Measurements from ENCODE around the gene C15orf40.

C15orf40 gene

GRCh38 chr15:82978438-82978837, 33.0 kb downstream of the C15orf40 start:
- no peak overlapping the region for H2BK5ac ChIP-seq (ENCODE audit: low read depth, low read length, poor library complexity, severe bottlenecking)
- no peak overlapping the region for H2BK15ac ChIP-seq (ENCODE audit: low read depth, poor library complexity, severe bottlenecking)
- no peak overlapping the region for H2AK5ac ChIP-seq (ENCODE audit: low read length, severe bottlenecking)
- H3K27ac ChIP-seq (ENCODE audit: low read length, poor library complexity, severe bottlenecking) = no peak overlapping the region
- H3K79me1 ChIP-seq (replicated peaks; ENCODE audit: low read length, poor library complexity, severe bottlenecking) = no peaks in the 10 kb centered on the region
- H3K9ac ChIP-seq (ENCODE audit: low read length) = no peak overlapping the region
- H2BK120ac ChIP-seq (ENCODE audit: low read depth, low read length) = no peak overlapping the region
- no peak overlapping the region for H3K4me3 ChIP-seq (ENCODE audit: insufficient read depth in 1 of 2, low read depth in 1 of 2, low read length in 2 of 2)
- no peak overlapping the region for H3K23ac ChIP-seq (ENCODE audit: low read length in 2 of 2)
- H3K4me2 ChIP-seq (ENCODE audit: low read length, poor library complexity, severe bottlenecking) = no peak overlapping the region
- no peaks in the 10 kb centered on the region for H3K27me3 ChIP-seq (ENCODE audit: control insufficient read depth in 1 of 2, insufficient read depth in 1 of 2, low read length in 2 of 2)
- H3K4me1 ChIP-seq (ENCODE audit: control insufficient read depth, insufficient read depth, low read depth, low read length) = no peaks in the 10 kb centered on the region
- H3K36me3 ChIP-seq (ENCODE audit: control insufficient read depth in 1 of 2, insufficient read depth in 2 of 2, low read depth in 1 of 2, low read length in 2 of 2) = no peaks in the 10 kb centered on the region
- H3K9me3 ChIP-seq (ENCODE audit: control insufficient read depth, low read length) = no peaks in the 10 kb centered on the region
- WGBS = 94% methylated on average over 5 of the region's 5 CpGs
- no peak overlapping the region for H2BK12ac ChIP-seq (ENCODE audit: low read length in 2 of 2)
- H2AFZ ChIP-seq (ENCODE audit: low read depth, low read length) = no peak overlapping the region
- no peak overlapping the region for H3K4ac ChIP-seq (ENCODE audit: low read depth in 1 of 2, low read length in 2 of 2)
- no peak overlapping the region for H3K18ac ChIP-seq (ENCODE audit: low read depth in 1 of 2, low read length in 2 of 2)
- no peak overlapping the region for H3K14ac ChIP-seq (ENCODE audit: low read length in 2 of 2)
- DNase-seq = no peak
- H4K8ac ChIP-seq (ENCODE audit: low read length) = no peak overlapping the region
- H4K91ac ChIP-seq (ENCODE audit: low read length) = no peak overlapping the region

GRCh38 chr15:82977076-82977475, 34.4 kb downstream of the C15orf40 start:
- no peak overlapping the region for H3K18ac ChIP-seq (ENCODE audit: low read depth in 1 of 2, low read length in 2 of 2)
- H2BK15ac ChIP-seq (ENCODE audit: low read depth, poor library complexity, severe bottlenecking) = no peak overlapping the region
- H3K4me1 ChIP-seq (ENCODE audit: control insufficient read depth, insufficient read depth, low read depth, low read length) = no peaks in the 10 kb centered on the region
- H3K23ac ChIP-seq (ENCODE audit: low read length in 2 of 2) = no peak overlapping the region
- H3K79me1 ChIP-seq (replicated peaks; ENCODE audit: low read length, poor library complexity, severe bottlenecking) = peaks cover 6% of the 10 kb centered on the region
- H2AK5ac ChIP-seq (ENCODE audit: low read length, severe bottlenecking) = no peak overlapping the region
- no peak overlapping the region for H3K14ac ChIP-seq (ENCODE audit: low read length in 2 of 2)
- H2BK12ac ChIP-seq (ENCODE audit: low read length in 2 of 2) = no peak overlapping the region
- no peaks in the 10 kb centered on the region for H3K27me3 ChIP-seq (ENCODE audit: control insufficient read depth in 1 of 2, insufficient read depth in 1 of 2, low read length in 2 of 2)
- H3K4me3 ChIP-seq (ENCODE audit: insufficient read depth in 1 of 2, low read depth in 1 of 2, low read length in 2 of 2) = no peak overlapping the region
- no peak for DNase-seq
- H2BK5ac ChIP-seq (ENCODE audit: low read depth, low read length, poor library complexity, severe bottlenecking) = no peak overlapping the region
- WGBS = 100% methylated on average over 1 of the region's 1 CpG
- H3K4me2 ChIP-seq (ENCODE audit: low read length, poor library complexity, severe bottlenecking) = no peak overlapping the region
- H3K27ac ChIP-seq (ENCODE audit: low read length, poor library complexity, severe bottlenecking) = no peak overlapping the region
- H3K9me3 ChIP-seq (ENCODE audit: control insufficient read depth, low read length) = no peaks in the 10 kb centered on the region
- H4K91ac ChIP-seq (ENCODE audit: low read length) = no peak overlapping the region
- no peak overlapping the region for H2BK120ac ChIP-seq (ENCODE audit: low read depth, low read length)
- no peak overlapping the region for H2AFZ ChIP-seq (ENCODE audit: low read depth, low read length)
- H3K36me3 ChIP-seq (ENCODE audit: control insufficient read depth in 1 of 2, insufficient read depth in 2 of 2, low read depth in 1 of 2, low read length in 2 of 2) = no peaks in the 10 kb centered on the region
- H4K8ac ChIP-seq (ENCODE audit: low read length) = no peak overlapping the region
- H3K4ac ChIP-seq (ENCODE audit: low read depth in 1 of 2, low read length in 2 of 2) = no peak overlapping the region
- no peak overlapping the region for H3K9ac ChIP-seq (ENCODE audit: low read length)

GRCh38 chr15:82972990-82973389, 38.4 kb downstream of the C15orf40 start:
- Histone ChIP-seq H4K8ac (ENCODE audit: low read length) (no peak overlapping the region), H2AK5ac (ENCODE audit: low read length, severe bottlenecking) (no peak overlapping the region), H2BK15ac (ENCODE audit: low read depth, poor library complexity, severe bottlenecking) (no peak overlapping the region), H3K27me3 (ENCODE audit: control insufficient read depth in 1 of 2, insufficient read depth in 1 of 2, low read length in 2 of 2) (no peaks in the 10 kb centered on the region), H2BK120ac (ENCODE audit: low read depth, low read length) (no peak overlapping the region), H2BK12ac (ENCODE audit: low read length in 2 of 2) (no peak overlapping the region), H3K4me2 (ENCODE audit: low read length, poor library complexity, severe bottlenecking) (no peak overlapping the region), H3K36me3 (ENCODE audit: control insufficient read depth in 1 of 2, insufficient read depth in 2 of 2, low read depth in 1 of 2, low read length in 2 of 2) (no peaks in the 10 kb centered on the region), H2AFZ (ENCODE audit: low read depth, low read length) (no peak overlapping the region), H3K9ac (ENCODE audit: low read length) (no peak overlapping the region), H3K79me1 (replicated peaks; ENCODE audit: low read length, poor library complexity, severe bottlenecking) (peaks cover 6% of the 10 kb centered on the region), H3K4me1 (ENCODE audit: control insufficient read depth, insufficient read depth, low read depth, low read length) (no peaks in the 10 kb centered on the region), H2BK5ac (ENCODE audit: low read depth, low read length, poor library complexity, severe bottlenecking) (no peak overlapping the region), H3K4me3 (ENCODE audit: insufficient read depth in 1 of 2, low read depth in 1 of 2, low read length in 2 of 2) (no peak overlapping the region), H3K18ac (ENCODE audit: low read depth in 1 of 2, low read length in 2 of 2) (no peak overlapping the region), H3K23ac (ENCODE audit: low read length in 2 of 2) (no peak overlapping the region), H3K14ac (ENCODE audit: low read length in 2 of 2) (no peak overlapping the region), H3K9me3 (ENCODE audit: control insufficient read depth, low read length) (no peaks in the 10 kb centered on the region), H4K91ac (ENCODE audit: low read length) (no peak overlapping the region), H3K27ac (ENCODE audit: low read length, poor library complexity, severe bottlenecking) (no peak overlapping the region), H3K4ac (ENCODE audit: low read depth in 1 of 2, low read length in 2 of 2) (no peak overlapping the region)
- 100% methylated on average over 1 of the region's 1 CpG for WGBS
- DNase-seq = no peak

- Histone ChIP-seq H3K9me3 (ENCODE audit: control insufficient read depth, low read length) (no peaks in the 10 kb centered on the region), H2AFZ (ENCODE audit: low read depth, low read length) (no peak overlapping the region), H3K18ac (ENCODE audit: low read depth in 1 of 2, low read length in 2 of 2) (no peak overlapping the region), H3K79me1 (replicated peaks; ENCODE audit: low read length, poor library complexity, severe bottlenecking) (peaks cover 6% of the 10 kb centered on the region), H2BK5ac (ENCODE audit: low read depth, low read length, poor library complexity, severe bottlenecking) (no peak overlapping the region), H3K36me3 (ENCODE audit: control insufficient read depth in 1 of 2, insufficient read depth in 2 of 2, low read depth in 1 of 2, low read length in 2 of 2) (no peaks in the 10 kb centered on the region), H3K4me3 (ENCODE audit: insufficient read depth in 1 of 2, low read depth in 1 of 2, low read length in 2 of 2) (no peak overlapping the region), H3K4me2 (ENCODE audit: low read length, poor library complexity, severe bottlenecking) (no peak overlapping the region), H2AK5ac (ENCODE audit: low read length, severe bottlenecking) (no peak overlapping the region), H3K9ac (ENCODE audit: low read length) (no peak overlapping the region), H4K91ac (ENCODE audit: low read length) (no peak overlapping the region), H3K23ac (ENCODE audit: low read length in 2 of 2) (no peak overlapping the region), H3K4me1 (ENCODE audit: control insufficient read depth, insufficient read depth, low read depth, low read length) (no peaks in the 10 kb centered on the region), H2BK12ac (ENCODE audit: low read length in 2 of 2) (no peak overlapping the region), H3K27ac (ENCODE audit: low read length, poor library complexity, severe bottlenecking) (no peak overlapping the region), H3K14ac (ENCODE audit: low read length in 2 of 2) (no peak overlapping the region), H3K27me3 (ENCODE audit: control insufficient read depth in 1 of 2, insufficient read depth in 1 of 2, low read length in 2 of 2) (no peaks in the 10 kb centered on the region), H3K4ac (ENCODE audit: low read depth in 1 of 2, low read length in 2 of 2) (no peak overlapping the region), H2BK15ac (ENCODE audit: low read depth, poor library complexity, severe bottlenecking) (no peak overlapping the region), H2BK120ac (ENCODE audit: low read depth, low read length) (no peak overlapping the region), H4K8ac (ENCODE audit: low read length) (no peak overlapping the region)
- no CpG with 5 or more reads among the region's 2 CpGs for WGBS
- no peak for DNase-seq
Measured at GRCh38 chr15:82971218-82971984, 40.0 kb downstream of the C15orf40 start.
